Common myeloid progenitor, CD34-positive (primary cell): ENCODE data around the gene RCOR3.

Experiments
- CTCF ChIA-PET: fragments of 350-600 bp; sonication (Branson Sonifier 250); formaldehyde crosslinking; loops from one replicate; lab custom pipeline; 2021; ENCODE audit warnings: antibody characterized with exemption; lab: Charles Lee
- POLR2A ChIA-PET: fragments of 350-600 bp; sonication (Branson Sonifier 250); formaldehyde crosslinking; loops from one replicate; lab custom pipeline; 2021; ENCODE audit warnings: antibody characterized with exemption; lab: Charles Lee
- DNase-seq, 3 donors: peaks; one replicate each; pipeline versions ENCODE4 v3.0.0 to v3.0.0-alpha.2; 2013
- H3K27ac ChIP-seq, 2 experiments: 1 replicate in 1 of 2; 2 replicates in 1 of 2; pipeline ENCODE4 v1.7.0; 2013; ENCODE audit warnings: inconsistent platforms in 2 of 2, low read length in 2 of 2, mild to moderate bottlenecking in 2 of 2, low read depth in 1 of 2, moderate library complexity in 1 of 2; ENCODE audit not compliant: severe bottlenecking in 2 of 2, insufficient read depth in 1 of 2, poor library complexity in 1 of 2
- H3K27me3 ChIP-seq, 5 experiments: replicated peaks in 2 of 5; 1 replicate in 3 of 5; 2 replicates in 2 of 5; pipeline versions ENCODE4 v1.6.1 to v1.7.0; 2013; ENCODE audit warnings: low read length in 4 of 5, mild to moderate bottlenecking in 2 of 5, moderate library complexity in 2 of 5, inconsistent platforms in 1 of 5; ENCODE audit not compliant: insufficient read depth in 5 of 5, control insufficient read depth in 4 of 5
- H3K36me3 ChIP-seq, 4 experiments: 1 replicate in 2 of 4; 2 replicates in 2 of 4; pipeline versions ENCODE4 v1.6.1 to v1.7.0; 2013; ENCODE audit warnings: low read length in 3 of 4, control low read depth in 1 of 4, mild to moderate bottlenecking in 1 of 4; ENCODE audit not compliant: control insufficient read depth in 4 of 4, insufficient read depth in 4 of 4
- H3K4me1 ChIP-seq, 4 experiments: 1 replicate in 3 of 4; 2 replicates in 1 of 4; pipeline versions ENCODE4 v1.6.1 to v1.7.1; 2013; ENCODE audit warnings: low read length in 3 of 4, mild to moderate bottlenecking in 3 of 4, control low read depth in 1 of 4, inconsistent platforms in 1 of 4, moderate library complexity in 1 of 4; ENCODE audit not compliant: control insufficient read depth in 4 of 4, insufficient read depth in 4 of 4; ENCODE audit errors: control extremely low read depth in 1 of 4
- H3K4me3 ChIP-seq, 7 experiments: 1 replicate in 4 of 7; 2 replicates in 3 of 7; pipeline versions ENCODE4 v1.5.1 to v1.7.0; 2013; ENCODE audit warnings: mild to moderate bottlenecking in 7 of 7, low read length in 6 of 7, moderate library complexity in 6 of 7, inconsistent platforms in 2 of 7, low read depth in 2 of 7, control low read depth in 1 of 7; ENCODE audit not compliant: insufficient read depth in 4 of 7, control insufficient read depth in 1 of 7; ENCODE audit errors: extremely low read depth in 1 of 7
- H3K9me3 ChIP-seq, 5 experiments: 1 replicate in 4 of 5; 2 replicates in 1 of 5; pipeline versions ENCODE4 v1.6.1 to v1.7.1; 2013; ENCODE audit warnings: low read length in 4 of 5, mild to moderate bottlenecking in 2 of 5, inconsistent platforms in 1 of 5, low read depth in 1 of 5, moderate library complexity in 1 of 5; ENCODE audit not compliant: control insufficient read depth in 4 of 5, insufficient read depth in 2 of 5; ENCODE audit errors: control extremely low read depth in 1 of 5
- WGBS: methylation state at CpG from one replicate; pipeline ENCODE4 v1.1.5; 2013; ENCODE audit not compliant: insufficient coverage; 5-methylcytosine and 5-hydroxymethylcytosine counted together

Gene RCOR3

DNA sequence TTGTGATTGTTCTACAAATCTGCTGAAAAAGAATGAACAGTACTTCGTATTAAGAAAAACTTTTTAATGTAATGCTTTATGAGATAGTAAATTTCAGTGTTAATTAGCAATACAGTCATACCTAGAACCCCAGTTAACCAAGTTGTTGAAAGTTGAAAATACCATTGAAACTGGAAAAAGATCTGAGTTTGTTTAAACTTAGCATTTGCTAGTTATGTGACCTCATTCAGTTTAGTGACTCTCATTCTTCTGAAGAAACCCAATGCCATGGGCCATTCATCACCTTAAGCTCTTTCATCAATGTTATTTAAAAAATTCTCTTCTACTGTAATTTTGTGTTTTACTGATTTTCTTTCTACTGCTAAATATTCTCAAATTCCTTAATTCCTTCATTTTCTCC lies 20.2 kb downstream of the RCOR3 start:
- ChIA-PET CTCF (no interaction called here), POLR2A (no interaction called here)
- Histone ChIP-seq H3K9me3 (no peaks in the 10 kb centered on the region), H3K36me3 (peaks cover 13 to 67% (median 37%) of the 10 kb centered on the region in 4 experiments), H3K4me3 (no peak overlapping the region), H3K27ac (no peak overlapping the region), H3K27me3 (no peaks in the 10 kb centered on the region), H3K4me1 (no peaks in the 10 kb centered on the region)
- no CpG with 5 or more reads among the region's 1 CpG for WGBS
- DNase-seq: no peak

DNA sequence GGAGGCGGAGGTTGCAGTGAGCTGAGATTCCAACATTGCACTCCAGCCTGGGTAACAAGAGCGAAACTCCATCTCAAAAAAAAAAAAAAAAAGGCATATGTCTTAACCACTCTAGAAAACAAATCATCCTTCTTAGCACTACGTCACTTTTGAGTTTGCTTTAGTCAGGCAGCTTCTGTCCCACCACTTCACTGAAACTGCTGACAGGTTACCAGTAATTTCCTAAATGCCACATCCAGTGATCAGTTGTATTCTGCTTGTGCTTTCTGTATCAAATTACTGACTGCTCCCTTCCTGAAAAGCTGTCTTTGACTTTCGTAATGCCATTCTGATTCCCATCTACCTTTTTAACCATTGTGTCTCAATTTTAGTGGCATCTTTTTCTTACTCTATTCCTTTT lies 21.7 kb downstream of the RCOR3 start:
- Histone ChIP-seq H3K36me3 (peaks cover 16 to 73% (median 42%) of the 10 kb centered on the region in 4 experiments), H3K9me3 (no peaks in the 10 kb centered on the region), H3K4me3 (no peak overlapping the region), H3K27ac (no peak overlapping the region), H3K27me3 (no peaks in the 10 kb centered on the region), H3K4me1 (no peaks in the 10 kb centered on the region)
- WGBS: 100% methylated on average over 2 of the region's 4 CpGs
- ChIA-PET CTCF (interaction anchor here (0.5 kb wide), 1 partner anchor 1140 kb away, joined by 5 read pairs; no protein-coding TSS in a partner anchor), POLR2A (no interaction called here)
- no peak for DNase-seq

DNA sequence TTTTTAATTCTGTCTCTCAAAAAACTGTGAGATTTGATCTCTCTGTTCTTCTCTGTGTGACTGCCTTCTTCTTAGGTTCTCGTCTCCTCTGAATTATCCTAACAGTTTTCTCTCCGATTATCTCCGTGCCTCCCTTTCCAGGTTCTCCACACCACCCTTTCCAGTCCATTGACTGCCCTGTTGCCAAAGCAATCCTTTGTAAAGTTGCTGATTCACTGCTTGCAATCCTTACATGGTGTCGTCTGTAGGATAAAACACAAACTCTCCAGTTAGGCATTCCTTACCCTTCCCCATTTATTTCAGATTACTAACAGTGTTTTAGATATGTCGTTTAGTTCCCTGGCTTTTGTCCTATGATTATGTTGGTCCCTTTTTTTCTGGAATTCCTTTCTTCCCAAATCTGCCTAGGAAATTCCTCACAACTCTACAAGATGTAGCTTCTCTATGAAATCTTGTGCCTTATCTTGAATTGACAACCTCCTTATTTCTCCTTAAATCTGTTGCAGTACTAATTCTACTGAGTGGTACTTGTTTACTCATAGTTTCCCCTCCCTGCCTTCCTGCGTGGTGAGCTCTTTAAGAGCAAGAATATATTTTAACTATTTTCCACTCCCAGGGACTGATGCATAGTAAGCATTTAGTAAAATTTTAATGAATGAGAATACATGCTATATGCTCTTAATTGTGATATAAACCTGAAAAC lies 22.3 kb downstream of the RCOR3 start:
- WGBS: 97% methylated on average over 5 of the region's 6 CpGs
- no peak for DNase-seq
- CTCF ChIA-PET: interaction anchor here (0.5 to 1.2 kb wide), 2 partner anchors 15 to 1141 kb away, joined by 4 to 5 read pairs; no protein-coding TSS in a partner anchor
- Histone ChIP-seq H3K4me1 (no peaks in the 10 kb centered on the region), H3K27ac (no peak overlapping the region), H3K36me3 (peaks cover 13 to 68% (median 41%) of the 10 kb centered on the region in 4 experiments), H3K9me3 (no peaks in the 10 kb centered on the region), H3K27me3 (no peaks in the 10 kb centered on the region), H3K4me3 (no peak overlapping the region)
- POLR2A ChIA-PET: no interaction called here

- ChIA-PET POLR2A (no interaction called here), CTCF (interaction anchor here (1.1 to 1.2 kb wide), 2 partner anchors 11 to 14 kb away, joined by 3 to 4 read pairs; no protein-coding TSS in a partner anchor)
- Histone ChIP-seq H3K27me3 (no peaks in the 10 kb centered on the region), H3K4me1 (no peaks in the 10 kb centered on the region), H3K4me3 (no peak overlapping the region), H3K27ac (no peak overlapping the region), H3K9me3 (no peaks in the 10 kb centered on the region), H3K36me3 (peaks cover 15 to 66% (median 42%) of the 10 kb centered on the region in 4 experiments)
- DNase-seq: no peak
Measured at GRCh38 chr1:211282023-211282373, 22.8 kb downstream of the RCOR3 start.

- ChIA-PET POLR2A (no interaction called here), CTCF (interaction anchor here (1.0 to 1.1 kb wide), 2 partner anchors 9 to 12 kb away, joined by 3 to 4 read pairs; no protein-coding TSS in a partner anchor)
- WGBS: 100% methylated on average over 3 of the region's 4 CpGs
- Histone ChIP-seq H3K4me3 (no peak overlapping the region), H3K4me1 (no peaks in the 10 kb centered on the region), H3K27ac (no peak overlapping the region), H3K36me3 (peaks cover 13 to 63% (median 42%) of the 10 kb centered on the region in 4 experiments), H3K27me3 (no peaks in the 10 kb centered on the region), H3K9me3 (no peaks in the 10 kb centered on the region)
- DNase-seq: no peak
Measured at GRCh38 chr1:211285196-211285595, 26.0 kb downstream of the RCOR3 start.

- no peaks in the 10 kb centered on the region for H3K27me3 ChIP-seq
- CTCF ChIA-PET: interaction anchor here (0.7 to 1.3 kb wide), 3 partner anchors 11 to 189 kb away, joined by 3 to 4 read pairs (median 3); no protein-coding TSS in a partner anchor
- no peak overlapping the region for H3K4me3 ChIP-seq
- no peak overlapping the region for H3K27ac ChIP-seq
- H3K9me3 ChIP-seq: no peaks in the 10 kb centered on the region
- peaks cover 23 to 66% (median 48%) of the 10 kb centered on the region in 4 experiments for H3K36me3 ChIP-seq
- WGBS: 100% methylated on average over 1 of the region's 3 CpGs
- POLR2A ChIA-PET: no interaction called here
- H3K4me1 ChIP-seq: no peaks in the 10 kb centered on the region
- DNase-seq: no peak
Measured at GRCh38 chr1:211287218-211287617, 28.1 kb downstream of the RCOR3 start.

- no peak overlapping the region for H3K4me3 ChIP-seq
- H3K36me3 ChIP-seq: peaks cover 25 to 73% (median 42%) of the 10 kb centered on the region in 4 experiments
- H3K27ac ChIP-seq: no peak overlapping the region
- whole genome bisulfite sequencing: 100% methylated on average over 2 of the region's 2 CpGs
- DNase-seq: no peak
- no peaks in the 10 kb centered on the region for H3K27me3 ChIP-seq
- H3K4me1 ChIP-seq: no peaks in the 10 kb centered on the region
- CTCF ChIA-PET: interaction anchor here (0.9 to 1.1 kb wide), 2 partner anchors 16 to 20 kb away, joined by 3 read pairs; no protein-coding TSS in a partner anchor
- POLR2A ChIA-PET: interaction anchor here (0.6 to 0.7 kb wide), 2 partner anchors 551 to 1663 kb away, joined by 3 to 4 read pairs; no protein-coding TSS in a partner anchor
- no peaks in the 10 kb centered on the region for H3K9me3 ChIP-seq
Measured at GRCh38 chr1:211292411-211292810, 33.2 kb downstream of the RCOR3 start.
